ENCODE measurements around the gene PLTP.
A peak's percentile ranks its signal among the peaks of the same experiment; 100 is the strongest.
"Not testable (repeated sequence)": the region's sequence is repeated elsewhere in the genome, so short reads cannot be mapped to it uniquely, and the experiment has no call there.

The PLTP gene, protein sequence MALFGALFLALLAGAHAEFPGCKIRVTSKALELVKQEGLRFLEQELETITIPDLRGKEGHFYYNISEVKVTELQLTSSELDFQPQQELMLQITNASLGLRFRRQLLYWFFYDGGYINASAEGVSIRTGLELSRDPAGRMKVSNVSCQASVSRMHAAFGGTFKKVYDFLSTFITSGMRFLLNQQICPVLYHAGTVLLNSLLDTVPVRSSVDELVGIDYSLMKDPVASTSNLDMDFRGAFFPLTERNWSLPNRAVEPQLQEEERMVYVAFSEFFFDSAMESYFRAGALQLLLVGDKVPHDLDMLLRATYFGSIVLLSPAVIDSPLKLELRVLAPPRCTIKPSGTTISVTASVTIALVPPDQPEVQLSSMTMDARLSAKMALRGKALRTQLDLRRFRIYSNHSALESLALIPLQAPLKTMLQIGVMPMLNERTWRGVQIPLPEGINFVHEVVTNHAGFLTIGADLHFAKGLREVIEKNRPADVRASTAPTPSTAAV

DNA sequence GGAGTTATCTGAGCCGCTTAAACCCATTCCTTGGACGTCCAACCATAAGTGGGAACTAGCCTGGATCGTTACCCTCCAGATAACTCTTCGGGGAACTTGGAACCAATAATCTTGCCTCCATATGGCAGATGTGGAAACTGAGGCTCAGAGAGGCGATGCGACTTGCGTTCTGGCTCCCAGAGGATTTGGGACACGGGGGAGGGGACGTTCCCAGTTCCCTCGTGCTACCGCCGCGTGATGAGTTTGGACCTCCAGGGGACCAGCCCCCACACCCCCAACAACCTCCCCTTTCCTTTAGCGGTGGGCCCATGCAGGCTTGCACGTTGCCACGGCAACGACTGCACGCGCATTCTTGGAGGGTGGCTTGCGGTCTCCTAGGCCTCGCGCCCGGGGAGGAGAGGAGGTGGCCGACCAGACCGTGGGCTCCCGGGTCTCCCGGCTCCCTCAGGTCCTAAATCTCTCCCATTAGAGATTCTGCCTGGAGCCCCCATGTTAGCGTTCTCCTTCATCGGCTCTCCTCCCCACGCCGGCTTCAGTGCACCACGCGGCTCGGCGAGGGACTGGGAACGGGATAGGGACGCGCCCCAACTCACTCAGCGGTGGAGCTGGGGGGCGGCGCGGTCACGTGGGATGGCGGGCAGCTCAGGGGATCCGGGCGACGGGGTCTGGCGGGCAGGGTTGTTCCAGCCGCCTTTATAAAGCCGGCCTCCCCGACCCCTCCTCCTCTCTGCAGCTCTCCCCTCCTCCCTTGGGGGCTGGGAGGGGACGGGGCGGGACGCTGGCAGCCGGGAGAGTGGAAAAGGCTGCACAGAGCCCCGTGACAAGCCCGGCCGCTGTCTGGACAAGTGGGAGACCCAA lies at the start of gene PLTP:
TSS of gene PLTP (minus strand) at position 670 of the 858 bp plus-strand sequence. CDS start 703 bp downstream, outside the sequence.
- Histone ChIP-seq H3K27me3 (ENCODE audit: control insufficient read depth in 1 of 2, insufficient read depth in 2 of 2, low read length in 2 of 2) (no peaks in the 10 kb centered on the region), H3K36me3 (ENCODE audit: control insufficient read depth in 1 of 2, insufficient read depth in 2 of 2, low read length in 2 of 2) (peaks cover 0 to 3% of the 10 kb centered on the region in 2 donors), H3K9ac (ENCODE audit: low read depth in 1 of 2, low read length in 2 of 2) (peak within 1 kb of the TSS; percentile 65 to 89), H3K4me3 (ENCODE audit: low read depth in 1 of 2, low read length in 2 of 2) (peak within 1 kb of the TSS; percentile 75 to 78), H3K27ac (ENCODE audit: low read depth, low read length) (peak within 1 kb of the TSS; percentile 78), H3K9me3 (ENCODE audit: control insufficient read depth in 1 of 2, low read length in 2 of 2) (no peaks in the 10 kb centered on the region), H3K4me1 (ENCODE audit: control insufficient read depth in 1 of 2, insufficient read depth in 2 of 2, low read length in 2 of 2) (peaks cover 21 to 24% of the 10 kb centered on the region in 2 donors)

DNA sequence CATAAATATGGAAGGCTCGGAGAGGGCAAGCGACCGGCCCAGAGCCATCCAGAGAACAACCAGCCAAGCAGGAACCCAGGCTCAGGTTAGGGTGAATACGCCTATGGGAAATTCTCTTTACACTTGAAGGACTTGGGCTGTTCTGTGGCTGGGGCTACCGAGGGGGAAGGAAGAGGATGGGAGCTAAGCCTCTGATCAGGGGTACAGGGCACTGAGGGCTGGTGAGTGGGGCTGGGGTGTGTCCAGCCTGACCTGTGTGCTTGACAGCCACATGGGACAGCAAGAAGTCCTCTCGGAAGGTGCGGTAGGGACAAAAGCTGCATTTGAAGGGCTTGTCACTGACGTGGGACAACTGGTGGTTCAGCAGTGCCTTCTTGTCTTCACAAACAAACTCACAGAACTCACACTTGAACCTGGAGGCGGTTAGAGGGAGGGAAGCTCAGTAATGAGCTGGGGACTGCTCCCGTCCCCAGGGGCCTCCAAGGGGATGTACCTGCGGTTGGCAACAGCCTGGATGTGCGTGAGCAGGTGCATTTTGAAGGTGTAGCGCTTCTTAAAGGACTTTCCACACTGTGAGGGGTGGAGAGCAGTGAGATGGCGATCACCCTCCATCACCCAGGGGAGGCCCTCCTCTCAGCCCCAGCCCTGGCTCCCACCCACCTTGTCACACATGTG lies 48.1 kb upstream of the PLTP start:
- H3K9ac ChIP-seq (ENCODE audit: low read depth in 1 of 2, low read length in 2 of 2): no peak overlapping the region
- H3K27me3 ChIP-seq (ENCODE audit: control insufficient read depth in 1 of 2, insufficient read depth in 2 of 2, low read length in 2 of 2): no peaks in the 10 kb centered on the region
- H3K4me3 ChIP-seq (ENCODE audit: low read depth in 1 of 2, low read length in 2 of 2): no peak overlapping the region
- no peaks in the 10 kb centered on the region for H3K9me3 ChIP-seq (ENCODE audit: control insufficient read depth in 1 of 2, low read length in 2 of 2)
- peaks cover 65 to 75% of the 10 kb centered on the region in 2 donors for H3K36me3 ChIP-seq (ENCODE audit: control insufficient read depth in 1 of 2, insufficient read depth in 2 of 2, low read length in 2 of 2)
- H3K4me1 ChIP-seq (ENCODE audit: control insufficient read depth in 1 of 2, insufficient read depth in 2 of 2, low read length in 2 of 2): no peaks in the 10 kb centered on the region
- no peak overlapping the region for H3K27ac ChIP-seq (ENCODE audit: low read depth, low read length)

DNA sequence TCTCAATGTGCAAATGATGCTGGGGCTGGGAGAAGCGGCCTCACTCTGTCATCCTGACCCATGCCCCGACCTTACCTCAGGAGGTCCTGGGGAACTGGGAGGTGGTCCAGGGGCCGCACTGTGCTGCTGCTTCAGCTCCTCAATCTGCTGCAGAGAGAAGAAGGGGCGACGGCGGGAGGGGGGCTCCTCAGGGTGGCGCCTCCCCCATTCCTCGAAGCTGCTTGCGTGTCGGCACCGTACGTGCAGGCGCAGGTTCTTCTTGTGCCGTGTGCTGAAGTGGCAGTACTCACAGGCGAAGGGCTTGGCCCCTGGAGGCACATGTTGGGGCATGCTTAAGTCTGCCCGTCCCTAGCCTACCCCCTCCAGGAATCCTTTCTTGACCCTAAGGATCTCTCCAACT lies 47.2 kb upstream of the PLTP start:
- Histone ChIP-seq H3K27ac (ENCODE audit: low read depth, low read length) (no peak overlapping the region), H3K4me1 (ENCODE audit: control insufficient read depth in 1 of 2, insufficient read depth in 2 of 2, low read length in 2 of 2) (no peaks in the 10 kb centered on the region), H3K9me3 (ENCODE audit: control insufficient read depth in 1 of 2, low read length in 2 of 2) (no peaks in the 10 kb centered on the region), H3K4me3 (ENCODE audit: low read depth in 1 of 2, low read length in 2 of 2) (no peak overlapping the region), H3K27me3 (ENCODE audit: control insufficient read depth in 1 of 2, insufficient read depth in 2 of 2, low read length in 2 of 2) (no peaks in the 10 kb centered on the region), H3K9ac (ENCODE audit: low read depth in 1 of 2, low read length in 2 of 2) (no peak overlapping the region), H3K36me3 (ENCODE audit: control insufficient read depth in 1 of 2, insufficient read depth in 2 of 2, low read length in 2 of 2) (peaks cover 61 to 70% of the 10 kb centered on the region in 2 donors)

DNA sequence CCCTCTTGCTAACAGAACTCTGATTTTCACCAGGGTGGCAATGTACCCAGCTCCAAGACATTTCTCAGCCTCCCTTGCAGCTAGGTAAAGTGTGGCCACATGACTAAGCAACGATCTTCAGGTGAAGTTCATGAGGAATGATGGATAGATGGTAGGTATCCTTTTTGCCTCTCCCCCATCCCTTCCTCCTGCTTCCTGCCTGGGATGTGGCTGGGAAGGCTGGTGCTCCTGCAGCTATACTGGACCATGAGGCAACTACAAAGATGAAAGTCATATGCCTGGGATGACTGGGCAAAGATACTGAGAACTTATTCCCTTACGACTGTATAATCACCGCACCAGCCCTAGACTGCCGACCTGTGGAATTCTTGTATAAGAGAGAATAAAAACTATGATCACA lies 46.6 kb upstream of the PLTP start:
- no peak overlapping the region for H3K9ac ChIP-seq (ENCODE audit: low read depth in 1 of 2, low read length in 2 of 2)
- no peak overlapping the region for H3K27ac ChIP-seq (ENCODE audit: low read depth, low read length)
- peaks cover 60 to 68% of the 10 kb centered on the region in 2 donors for H3K36me3 ChIP-seq (ENCODE audit: control insufficient read depth in 1 of 2, insufficient read depth in 2 of 2, low read length in 2 of 2)
- no peaks in the 10 kb centered on the region for H3K4me1 ChIP-seq (ENCODE audit: control insufficient read depth in 1 of 2, insufficient read depth in 2 of 2, low read length in 2 of 2)
- no peaks in the 10 kb centered on the region for H3K9me3 ChIP-seq (ENCODE audit: control insufficient read depth in 1 of 2, low read length in 2 of 2)
- H3K4me3 ChIP-seq (ENCODE audit: low read depth in 1 of 2, low read length in 2 of 2): no peak overlapping the region
- no peaks in the 10 kb centered on the region for H3K27me3 ChIP-seq (ENCODE audit: control insufficient read depth in 1 of 2, insufficient read depth in 2 of 2, low read length in 2 of 2)

DNA sequence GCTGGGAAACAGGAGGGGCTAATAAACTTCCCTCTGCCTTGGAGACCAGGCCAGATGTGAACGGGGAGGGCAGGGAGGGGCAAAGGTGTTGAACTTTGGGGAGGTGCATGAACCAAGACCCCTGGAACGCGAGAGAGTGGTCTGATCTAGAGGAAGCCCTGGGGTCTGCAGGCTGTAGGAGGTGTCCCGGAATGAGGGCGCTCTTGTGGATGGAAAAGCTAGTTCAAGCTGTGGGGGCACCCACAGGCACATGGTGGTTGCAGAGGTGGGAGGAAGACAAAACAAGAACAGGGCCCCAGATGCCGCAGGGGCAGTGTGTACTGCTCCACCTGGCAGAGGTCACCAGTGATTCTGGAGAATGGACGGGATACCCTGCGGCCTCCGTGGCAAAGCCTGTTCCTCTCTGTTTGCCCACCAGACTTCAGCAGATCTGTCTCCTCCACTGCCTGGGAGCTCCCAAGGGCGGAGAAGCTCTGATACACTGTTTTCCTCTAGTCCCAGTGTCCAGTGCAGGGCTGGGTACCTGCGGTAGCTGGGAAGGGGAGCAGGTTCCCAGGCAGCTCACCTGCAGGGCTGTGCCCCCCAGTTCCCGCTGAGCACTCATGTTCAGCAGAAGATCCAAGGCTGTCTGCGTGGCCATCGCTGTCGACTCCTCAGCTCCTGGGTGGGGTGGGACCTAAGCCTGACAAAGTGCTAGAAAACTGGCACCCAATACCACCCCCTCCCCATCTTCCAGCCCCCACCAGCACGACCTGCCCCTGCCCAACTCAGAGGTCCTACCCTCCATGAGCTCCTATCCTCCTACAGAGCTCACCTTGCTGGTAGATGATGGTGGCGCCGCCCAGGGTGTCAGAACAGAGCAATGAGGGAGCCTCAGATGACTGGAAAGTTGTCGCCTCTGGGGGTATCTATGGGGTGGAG lies 45.3 kb upstream of the PLTP start:
- Histone ChIP-seq H3K27me3 (ENCODE audit: control insufficient read depth in 1 of 2, insufficient read depth in 2 of 2, low read length in 2 of 2) (no peaks in the 10 kb centered on the region), H3K9ac (ENCODE audit: low read depth in 1 of 2, low read length in 2 of 2) (no peak overlapping the region), H3K4me1 (ENCODE audit: control insufficient read depth in 1 of 2, insufficient read depth in 2 of 2, low read length in 2 of 2) (no peaks in the 10 kb centered on the region), H3K27ac (ENCODE audit: low read depth, low read length) (no peak overlapping the region), H3K4me3 (ENCODE audit: low read depth in 1 of 2, low read length in 2 of 2) (no peak overlapping the region), H3K9me3 (ENCODE audit: control insufficient read depth in 1 of 2, low read length in 2 of 2) (no peaks in the 10 kb centered on the region), H3K36me3 (ENCODE audit: control insufficient read depth in 1 of 2, insufficient read depth in 2 of 2, low read length in 2 of 2) (peaks cover 68 to 71% of the 10 kb centered on the region in 2 donors)

DNA sequence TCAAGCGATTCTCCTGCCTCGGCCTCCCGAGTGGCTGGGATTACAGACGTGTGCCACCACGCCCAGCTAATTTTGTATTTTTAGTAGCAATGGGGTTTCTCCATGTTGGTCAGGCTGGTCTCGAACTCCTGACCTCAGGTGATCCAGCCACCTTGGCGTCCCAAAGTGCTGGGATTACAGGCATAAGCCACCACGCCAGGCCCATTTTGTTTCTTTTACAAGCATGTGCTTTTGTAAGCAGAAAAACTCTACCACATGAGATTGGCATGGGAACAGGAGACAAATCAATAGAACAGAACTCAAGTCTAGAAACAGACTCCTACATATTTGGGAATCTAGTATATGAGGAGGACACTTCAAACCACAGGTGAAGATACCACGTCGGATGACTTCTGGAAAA lies 44.4 kb upstream of the PLTP start:
- H3K36me3 ChIP-seq (ENCODE audit: control insufficient read depth in 1 of 2, insufficient read depth in 2 of 2, low read length in 2 of 2): peaks cover 69 to 71% of the 10 kb centered on the region in 2 donors
- not testable (repeated sequence) for H3K4me3 ChIP-seq (ENCODE audit: low read depth in 1 of 2, low read length in 2 of 2)

DNA sequence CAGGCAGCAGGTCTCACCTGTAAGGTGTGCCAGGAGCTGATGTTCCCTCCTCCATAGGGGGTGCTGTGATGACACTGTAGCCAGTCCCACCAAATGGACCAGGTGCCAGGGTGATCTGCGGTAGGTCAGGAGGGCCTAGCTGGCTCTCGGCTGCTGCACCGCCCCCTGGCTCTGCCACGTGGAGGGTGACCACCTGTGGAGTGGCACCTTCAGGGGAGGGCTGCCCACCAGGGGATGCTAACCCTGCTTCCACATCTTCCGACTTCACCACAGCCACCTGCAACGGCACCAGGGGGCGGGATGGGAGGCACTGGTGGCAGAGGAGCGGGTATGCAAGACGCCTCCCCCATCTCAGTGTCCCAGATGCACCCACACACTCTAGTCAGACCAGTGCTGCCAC lies 41.7 kb upstream of the PLTP start:
- H3K27ac ChIP-seq (ENCODE audit: low read depth, low read length): no peak overlapping the region
- H3K4me1 ChIP-seq (ENCODE audit: control insufficient read depth in 1 of 2, insufficient read depth in 2 of 2, low read length in 2 of 2): no peaks in the 10 kb centered on the region
- no peak overlapping the region for H3K9ac ChIP-seq (ENCODE audit: low read depth in 1 of 2, low read length in 2 of 2)
- H3K9me3 ChIP-seq (ENCODE audit: control insufficient read depth in 1 of 2, low read length in 2 of 2): no peaks in the 10 kb centered on the region
- no peak overlapping the region for H3K4me3 ChIP-seq (ENCODE audit: low read depth in 1 of 2, low read length in 2 of 2)
- H3K36me3 ChIP-seq (ENCODE audit: control insufficient read depth in 1 of 2, insufficient read depth in 2 of 2, low read length in 2 of 2): peaks cover 58 to 69% of the 10 kb centered on the region in 2 donors
- H3K27me3 ChIP-seq (ENCODE audit: control insufficient read depth in 1 of 2, insufficient read depth in 2 of 2, low read length in 2 of 2): no peaks in the 10 kb centered on the region

More for the DNA sequence above, 44.4 kb upstream of the PLTP start:
- H3K9ac ChIP-seq (ENCODE audit: low read depth in 1 of 2, low read length in 2 of 2); H3K9me3 ChIP-seq (ENCODE audit: control insufficient read depth in 1 of 2, low read length in 2 of 2); H3K4me1 ChIP-seq (ENCODE audit: control insufficient read depth in 1 of 2, insufficient read depth in 2 of 2, low read length in 2 of 2); H3K27me3 ChIP-seq (ENCODE audit: control insufficient read depth in 1 of 2, insufficient read depth in 2 of 2, low read length in 2 of 2); H3K27ac ChIP-seq (ENCODE audit: low read depth, low read length): not testable (repeated sequence)

DNA sequence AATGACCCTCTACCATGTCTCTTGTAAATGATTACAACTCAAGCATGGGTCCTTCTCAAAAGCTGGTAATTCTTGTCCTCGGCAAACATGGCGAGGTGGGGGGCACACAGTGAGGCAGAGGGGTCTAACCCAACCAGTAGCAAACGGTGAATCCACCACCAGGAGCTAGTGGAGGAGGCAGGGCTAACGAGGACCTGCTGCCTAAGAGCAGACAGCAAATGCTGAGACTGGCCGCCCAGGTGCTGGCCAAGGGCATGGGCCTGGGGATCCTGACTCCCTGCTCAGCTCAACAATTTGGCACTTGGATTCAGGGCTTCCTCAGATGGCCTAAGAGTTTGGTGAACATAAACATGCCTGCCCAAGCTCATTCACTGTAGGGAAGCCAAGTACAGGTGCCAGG lies 40.9 kb upstream of the PLTP start:
- Histone ChIP-seq H3K4me1 (ENCODE audit: control insufficient read depth in 1 of 2, insufficient read depth in 2 of 2, low read length in 2 of 2) (no peaks in the 10 kb centered on the region), H3K27me3 (ENCODE audit: control insufficient read depth in 1 of 2, insufficient read depth in 2 of 2, low read length in 2 of 2) (no peaks in the 10 kb centered on the region), H3K36me3 (ENCODE audit: control insufficient read depth in 1 of 2, insufficient read depth in 2 of 2, low read length in 2 of 2) (peaks cover 58 to 70% of the 10 kb centered on the region in 2 donors), H3K9ac (ENCODE audit: low read depth in 1 of 2, low read length in 2 of 2) (no peak overlapping the region), H3K9me3 (ENCODE audit: control insufficient read depth in 1 of 2, low read length in 2 of 2) (no peaks in the 10 kb centered on the region), H3K27ac (ENCODE audit: low read depth, low read length) (no peak overlapping the region), H3K4me3 (ENCODE audit: low read depth in 1 of 2, low read length in 2 of 2) (no peak overlapping the region)
